GM18907 (cell line): ENCODE results near the gene ARHGEF5.

Experiments used
- ATAC-seq: cut with Tn5 transposase; IDR thresholded peaks from one replicate; pipeline ENCODE4 v1.9.1; 2021; ENCODE audit warnings: mild to moderate bottlenecking, moderate library complexity; ENCODE audit not compliant: unreplicated experiment

ARHGEF5 gene

GRCh38 chr7:144379776-144380384 is 24.7 kb downstream of the ARHGEF5 start:
- no peak for ATAC-seq

- peak; percentile 59 for ATAC-seq
Observed at GRCh38 chr7:144384071-144384470, 28.9 kb downstream of the ARHGEF5 start.

GRCh38 chr7:144384555-144385245 is 29.5 kb downstream of the ARHGEF5 start:
- no peak for ATAC-seq

DNA sequence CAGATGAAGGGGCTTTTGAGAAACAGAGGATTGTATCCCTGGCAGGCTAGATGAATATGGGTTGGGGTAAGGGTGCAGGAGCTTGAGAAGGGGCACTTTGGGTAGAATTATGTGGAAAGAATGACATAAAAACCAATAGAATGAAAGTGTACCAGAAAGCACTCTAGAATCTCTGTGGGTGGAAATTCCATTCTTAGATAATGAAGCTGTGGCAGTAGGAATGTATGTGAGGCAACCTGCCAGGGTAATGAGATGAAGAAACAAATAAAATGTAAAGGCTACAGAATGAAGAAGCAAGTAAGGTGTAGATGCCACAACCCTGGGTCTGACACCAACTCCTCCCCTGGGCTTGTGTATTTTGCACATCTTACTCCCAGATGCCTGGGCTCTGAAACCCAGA is 31.5 kb downstream of the ARHGEF5 start:
- ATAC-seq, result no peak

GRCh38 chr7:144388950-144389349 is 33.7 kb downstream of the ARHGEF5 start:
- ATAC-seq, result no peak

- ATAC-seq, result no peak
Observed at GRCh38 chr7:144390481-144390880, 35.3 kb downstream of the ARHGEF5 start.

- ATAC-seq, result no peak
Observed at GRCh38 chr7:144391014-144391413, 35.8 kb downstream of the ARHGEF5 start.

- peak; percentile 74 for ATAC-seq
Observed at GRCh38 chr7:144391823-144392255, 36.6 kb downstream of the ARHGEF5 start.

DNA sequence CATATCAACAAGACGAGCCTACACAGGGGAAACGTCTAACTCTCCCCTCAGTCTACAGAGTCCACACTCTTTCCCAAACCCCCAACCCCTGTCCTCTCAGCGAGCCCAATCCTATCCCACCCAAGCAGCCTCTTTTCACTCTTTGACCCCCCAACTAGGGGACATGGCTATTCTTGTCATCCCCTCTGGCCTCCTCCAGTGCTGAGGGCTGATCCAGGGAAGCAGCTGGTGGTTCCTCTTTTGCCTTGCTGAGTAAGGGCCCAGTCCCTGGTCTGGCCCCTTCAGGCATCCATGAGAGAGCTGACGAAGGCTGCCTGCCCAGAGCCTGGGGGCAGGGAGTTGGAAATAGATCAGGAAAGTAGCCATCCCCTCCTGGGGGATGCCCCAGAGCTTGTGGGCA is 41.9 kb downstream of the ARHGEF5 start:
- no peak for ATAC-seq

- ATAC-seq, result no peak
Observed at GRCh38 chr7:144398291-144398690, 43.1 kb downstream of the ARHGEF5 start.

GRCh38 chr7:144398911-144399310 is 43.7 kb downstream of the ARHGEF5 start:
- no peak for ATAC-seq

GRCh38 chr7:144399946-144400345 is 44.7 kb downstream of the ARHGEF5 start:
- ATAC-seq, result no peak

- no peak for ATAC-seq
Observed at GRCh38 chr7:144401490-144401889, 46.3 kb downstream of the ARHGEF5 start.

GRCh38 chr7:144403102-144403501 is 47.9 kb downstream of the ARHGEF5 start:
- no peak for ATAC-seq

- no peak for ATAC-seq
Observed at GRCh38 chr7:144403649-144404061, 48.5 kb downstream of the ARHGEF5 start, which contains the start of gene NOBOX. TSS of gene NOBOX (minus strand) at chr7:144403693.

DNA sequence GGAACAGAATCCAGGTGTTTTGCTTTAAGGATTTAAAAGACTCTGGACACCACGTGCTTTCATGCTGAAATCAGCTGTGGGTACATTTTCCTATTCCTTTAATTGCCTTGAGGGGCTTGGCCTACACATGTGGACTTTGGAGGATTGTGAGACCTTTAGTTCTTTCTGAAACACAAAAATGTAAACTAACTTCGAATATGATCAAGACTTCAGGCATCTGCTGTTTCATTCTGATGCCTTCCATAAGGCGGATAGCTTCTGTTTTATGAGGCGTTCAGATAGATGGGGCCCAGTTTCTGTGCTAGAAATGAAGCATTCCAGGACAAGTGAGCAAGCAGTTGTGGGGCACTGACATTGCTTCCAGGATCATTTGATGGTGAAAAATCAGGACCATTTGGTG is 49.7 kb downstream of the ARHGEF5 start:
- no peak for ATAC-seq

DNA sequence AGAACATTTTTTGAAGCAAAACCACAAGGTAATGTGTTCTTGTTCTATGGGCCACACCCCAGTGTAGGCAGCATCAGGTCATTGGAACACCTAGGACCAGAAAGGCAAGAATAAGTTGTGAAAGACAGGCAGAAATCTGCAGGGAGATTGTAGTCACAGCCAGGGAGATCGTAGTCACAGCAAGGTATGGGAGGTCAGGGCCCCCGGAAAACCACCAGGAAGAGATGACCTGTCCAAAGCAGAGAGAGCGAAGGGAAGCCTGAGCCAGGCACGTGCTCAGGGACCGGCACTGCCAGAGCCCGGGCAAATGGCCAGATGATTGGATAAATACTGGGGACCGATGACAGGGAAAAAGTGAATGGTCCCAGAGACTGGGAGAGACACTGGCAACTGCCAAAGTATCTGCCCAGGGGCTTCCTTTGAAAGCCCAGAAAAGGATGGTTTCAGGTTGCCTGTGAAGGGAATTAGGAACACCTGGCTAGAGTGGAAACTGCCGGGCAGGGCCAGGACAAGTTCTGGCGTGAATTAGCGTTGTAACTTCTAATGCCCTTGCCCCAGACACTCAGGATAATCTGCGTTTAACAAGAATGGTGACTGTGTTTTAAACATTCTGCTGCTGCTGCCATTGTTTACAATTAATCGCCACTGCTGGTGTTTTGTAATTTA is 52.2 kb downstream of the ARHGEF5 start:
- no peak for ATAC-seq

DNA sequence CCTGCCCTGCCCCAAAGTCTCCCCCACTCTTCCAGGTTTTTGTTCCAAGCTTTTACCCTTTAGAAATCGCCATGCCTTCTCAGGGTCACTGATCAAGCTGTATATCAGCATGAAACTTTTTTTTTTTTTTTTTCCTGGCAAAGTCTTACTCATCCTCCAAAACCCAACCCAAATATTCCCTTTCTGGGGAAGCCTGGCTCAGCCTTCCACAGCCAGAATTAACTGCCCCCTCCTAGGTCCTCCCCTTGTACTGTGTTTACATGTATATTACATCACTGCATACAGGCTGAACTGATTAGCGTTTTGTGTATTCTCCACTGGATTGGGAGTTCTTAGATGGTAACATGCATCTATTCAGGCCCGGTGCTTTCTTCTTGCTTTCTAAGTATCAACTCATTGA is 52.9 kb downstream of the ARHGEF5 start:
- no peak for ATAC-seq

- no peak for ATAC-seq
Observed at GRCh38 chr7:144410441-144410840, 55.2 kb downstream of the ARHGEF5 start.

DNA sequence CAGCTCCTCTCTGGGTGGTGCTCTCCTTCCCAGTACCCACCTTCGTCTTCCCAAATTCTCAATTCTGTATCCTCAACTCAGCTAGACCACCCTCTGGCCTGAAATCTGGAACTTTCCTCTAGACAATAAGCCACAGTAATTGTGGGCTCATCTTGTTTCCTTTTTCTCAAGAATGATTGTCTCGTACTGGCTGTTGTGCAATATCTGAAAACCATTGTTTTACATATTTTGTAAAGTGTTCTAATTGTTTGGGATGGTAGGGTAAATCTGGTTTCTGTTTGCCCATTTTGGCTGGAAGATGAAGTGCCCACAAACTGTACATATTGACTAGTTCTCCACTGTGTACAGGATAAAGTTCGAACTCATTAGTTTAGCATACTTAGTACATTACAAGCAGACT is 59.6 kb downstream of the ARHGEF5 start:
- ATAC-seq, result no peak

GRCh38 chr7:144415858-144416257 is 60.7 kb downstream of the ARHGEF5 start:
- no peak for ATAC-seq

- no peak for ATAC-seq
Observed at GRCh38 chr7:144416341-144416740, 61.1 kb downstream of the ARHGEF5 start.
